Measurements from ENCODE around the gene MTA1. TPM values are rescaled to one million over a fixed set of nuclear protein-coding genes. Genes with fewer than 3 reads are reported as not detected.
A peak's percentile ranks its signal among the peaks of the same experiment; 100 is the strongest.

The MTA1 gene
- total RNA-seq, 4 donors from 2014 or later = 75.7 to 295 (median 165) TPM

- TF ChIP-seq CTCF (IDR thresholded peaks at IDR 0.05) = no peak
Observed at GRCh38 chr14:105467942-105468471, 48.4 kb downstream of the MTA1 start.

GRCh38 chr14:105468621-105469241 is 49.1 kb downstream of the MTA1 start:
- Histone ChIP-seq H3K4me3 (no peak overlapping the region), H3K27me3 (peaks cover 0 to 4% of the 10 kb centered on the region in 2 donors), H3K4me1 (peaks cover 0 to 13% (median 5%) of the 10 kb centered on the region in 4 donors), H3K36me3 (peaks cover 0 to 60% (median 0%) of the 10 kb centered on the region in 3 donors), H3K27ac (no peak overlapping the region), H3K9me3 (no peaks in the 10 kb centered on the region)
- no peak for TF ChIP-seq POLR2A (IDR thresholded peaks at IDR 0.05)
- TF ChIP-seq CTCF (IDR thresholded peaks at IDR 0.05) = no peak
- no peak for DNase-seq

More at GRCh38 chr14:105467942-105468471, 48.4 kb downstream of the MTA1 start:
- H3K4me3 ChIP-seq = no peak overlapping the region
- no peak for DNase-seq
- peaks cover 0 to 67% (median 0%) of the 10 kb centered on the region in 3 donors for H3K36me3 ChIP-seq
- no peaks in the 10 kb centered on the region for H3K27me3 ChIP-seq
- peaks cover 0 to 6% (median 0%) of the 10 kb centered on the region in 4 donors for H3K4me1 ChIP-seq
- H3K27ac ChIP-seq = no peak overlapping the region
- no peaks in the 10 kb centered on the region for H3K9me3 ChIP-seq

GRCh38 chr14:105469456-105470349 is 50.1 kb downstream of the MTA1 start:
- Histone ChIP-seq H3K27ac (no peak overlapping the region), H3K4me1 (peaks cover 0 to 19% (median 10%) of the 10 kb centered on the region in 4 donors), H3K36me3 (peaks cover 0 to 51% (median 0%) of the 10 kb centered on the region in 3 donors), H3K4me3 (no peak overlapping the region), H3K9me3 (no peaks in the 10 kb centered on the region), H3K27me3 (peaks cover 0 to 8% of the 10 kb centered on the region in 2 donors)
- TF ChIP-seq CTCF (IDR thresholded peaks at IDR 0.05) (no peak), POLR2A (IDR thresholded peaks at IDR 0.05) (no peak)
- no peak for DNase-seq

GRCh38 chr14:105470350-105471296 is 51.0 kb downstream of the MTA1 start:
- peaks cover 0 to 17% of the 10 kb centered on the region in 2 donors for H3K27me3 ChIP-seq
- H3K4me1 ChIP-seq = peaks cover 0 to 28% (median 19%) of the 10 kb centered on the region in 4 donors
- H3K27ac ChIP-seq = peak overlapping the region in 1 of 4 donors; percentile 12
- DNase-seq = no peak
- peaks cover 0 to 41% (median 0%) of the 10 kb centered on the region in 3 donors for H3K36me3 ChIP-seq
- H3K9me3 ChIP-seq = no peaks in the 10 kb centered on the region
- no peak for TF ChIP-seq CTCF (IDR thresholded peaks at IDR 0.05)
- no peak for TF ChIP-seq POLR2A (IDR thresholded peaks at IDR 0.05)
- H3K4me3 ChIP-seq = no peak overlapping the region

Data from Peyer's patch (tissue), 4 donors.